ENCODE measurements around the gene DYNC2I2. TPM values are rescaled to one million over a fixed set of nuclear protein-coding genes. Genes with fewer than 3 reads are reported as not detected.
"Not testable (repeated sequence)": the region's sequence is repeated elsewhere in the genome, so short reads cannot be mapped to it uniquely, and the experiment has no call there.

The DYNC2I2 gene
- total and polyA plus RNA-seq, 2 experiments from 2014 or later: 39.9 to 78.7 TPM

DNA sequence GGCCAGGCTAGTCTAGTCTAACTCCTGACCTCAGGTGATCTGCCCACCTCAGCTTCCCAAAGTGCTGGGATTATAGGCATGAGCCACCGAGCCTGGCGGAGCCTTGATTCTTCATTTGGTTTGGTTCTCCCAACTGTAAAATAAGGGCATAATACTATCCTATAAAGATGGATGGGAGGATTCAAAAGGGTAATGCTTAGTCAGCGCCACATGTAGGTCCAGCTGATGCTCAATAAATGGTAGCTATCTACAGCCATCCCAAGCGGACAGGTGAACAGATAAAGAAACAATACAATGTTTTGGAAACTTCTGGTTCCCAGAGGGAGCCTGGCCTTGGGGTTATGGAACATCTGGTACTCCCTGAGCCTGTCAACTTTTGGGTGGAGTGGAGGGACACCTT, 18.7 kb upstream of the DYNC2I2 start:
- no peaks in the 10 kb centered on the region for H3K79me2 ChIP-seq
- H3K9me2 ChIP-seq (replicated peaks; ENCODE audit: insufficient read depth): no peaks in the 10 kb centered on the region
- no peak overlapping the region for H2AFZ ChIP-seq
- no peak overlapping the region for H3K4me3 ChIP-seq
- H4K20me1 ChIP-seq (ENCODE audit: insufficient read depth, poor library complexity, severe bottlenecking): no peaks in the 10 kb centered on the region
- 97% methylated on average over 4 of the region's 4 CpGs for WGBS (ENCODE audit: low lambda C conversion rate, missing lambda C conversion rate)
- TF ChIP-seq EZH2phosphoT487 (IDR thresholded peaks at IDR 0.05; ENCODE audit: low read depth, severe bottlenecking, unreplicated experiment) (no peak), EZH2 (IDR thresholded peaks at IDR 0.05; ENCODE audit: borderline replicate concordance) (no peak)
- TF ChIP-seq, protein P1, sequence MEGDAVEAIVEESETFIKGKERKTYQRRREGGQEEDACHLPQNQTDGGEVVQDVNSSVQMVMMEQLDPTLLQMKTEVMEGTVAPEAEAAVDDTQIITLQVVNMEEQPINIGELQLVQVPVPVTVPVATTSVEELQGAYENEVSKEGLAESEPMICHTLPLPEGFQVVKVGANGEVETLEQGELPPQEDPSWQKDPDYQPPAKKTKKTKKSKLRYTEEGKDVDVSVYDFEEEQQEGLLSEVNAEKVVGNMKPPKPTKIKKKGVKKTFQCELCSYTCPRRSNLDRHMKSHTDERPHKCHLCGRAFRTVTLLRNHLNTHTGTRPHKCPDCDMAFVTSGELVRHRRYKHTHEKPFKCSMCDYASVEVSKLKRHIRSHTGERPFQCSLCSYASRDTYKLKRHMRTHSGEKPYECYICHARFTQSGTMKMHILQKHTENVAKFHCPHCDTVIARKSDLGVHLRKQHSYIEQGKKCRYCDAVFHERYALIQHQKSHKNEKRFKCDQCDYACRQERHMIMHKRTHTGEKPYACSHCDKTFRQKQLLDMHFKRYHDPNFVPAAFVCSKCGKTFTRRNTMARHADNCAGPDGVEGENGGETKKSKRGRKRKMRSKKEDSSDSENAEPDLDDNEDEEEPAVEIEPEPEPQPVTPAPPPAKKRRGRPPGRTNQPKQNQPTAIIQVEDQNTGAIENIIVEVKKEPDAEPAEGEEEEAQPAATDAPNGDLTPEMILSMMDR (IDR thresholded peaks at IDR 0.05; ENCODE audit: poor library complexity): no peak
- DNase-seq (ENCODE audit: low spot score): no peak
- no peaks in the 10 kb centered on the region for H3K36me3 ChIP-seq (replicated peaks; ENCODE audit: insufficient read depth, low read depth)
- H3K27ac ChIP-seq: no peak overlapping the region
- no peak overlapping the region for H3K4me2 ChIP-seq
- no peaks in the 10 kb centered on the region for H3K9me3 ChIP-seq (ENCODE audit: low read depth)
- H3K4me1 ChIP-seq (ENCODE audit: insufficient read depth): no peaks in the 10 kb centered on the region
- no peaks in the 10 kb centered on the region for H3K27me3 ChIP-seq

DNA sequence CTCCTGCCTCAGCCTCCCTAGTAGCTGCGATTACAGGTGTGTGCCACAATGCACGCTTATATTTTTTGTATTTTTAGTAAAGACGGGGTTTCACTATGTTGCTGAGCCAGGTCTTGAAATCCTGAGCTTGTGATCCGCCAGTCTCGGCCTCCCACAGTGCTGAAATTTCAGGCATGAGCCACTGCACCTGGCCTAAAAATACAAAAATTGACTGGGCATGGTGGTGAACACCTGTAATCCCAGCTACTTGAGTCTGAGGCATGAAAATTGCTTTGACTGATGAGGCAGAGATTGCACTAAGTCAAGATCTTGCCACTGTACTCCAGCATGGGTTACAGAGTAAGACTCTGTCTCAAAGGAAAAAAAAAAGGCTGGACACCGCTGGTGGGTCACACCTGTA, 13.1 kb upstream of the DYNC2I2 start:
- Histone ChIP-seq H3K4me2 (no peak overlapping the region), H3K27ac (no peak overlapping the region), H4K20me1 (ENCODE audit: insufficient read depth, poor library complexity, severe bottlenecking) (no peaks in the 10 kb centered on the region), H3K79me2 (no peaks in the 10 kb centered on the region), H2AFZ (no peak overlapping the region), H3K36me3 (replicated peaks; ENCODE audit: insufficient read depth, low read depth) (no peaks in the 10 kb centered on the region), H3K27me3 (no peaks in the 10 kb centered on the region), H3K4me3 (no peak overlapping the region), H3K9me2 (replicated peaks; ENCODE audit: insufficient read depth) (no peaks in the 10 kb centered on the region), H3K9me3 (ENCODE audit: low read depth) (no peaks in the 10 kb centered on the region), H3K4me1 (ENCODE audit: insufficient read depth) (no peaks in the 10 kb centered on the region)
- TF ChIP-seq, protein P1 (IDR thresholded peaks at IDR 0.05; ENCODE audit: poor library complexity): no peak
- no peak for TF ChIP-seq EZH2 (IDR thresholded peaks at IDR 0.05; ENCODE audit: borderline replicate concordance)
- no peak for TF ChIP-seq EZH2phosphoT487 (IDR thresholded peaks at IDR 0.05; ENCODE audit: low read depth, severe bottlenecking, unreplicated experiment)
- no peak for DNase-seq (ENCODE audit: low spot score)
- 92% methylated on average over 6 of the region's 6 CpGs for WGBS (ENCODE audit: low lambda C conversion rate, missing lambda C conversion rate)

DNA sequence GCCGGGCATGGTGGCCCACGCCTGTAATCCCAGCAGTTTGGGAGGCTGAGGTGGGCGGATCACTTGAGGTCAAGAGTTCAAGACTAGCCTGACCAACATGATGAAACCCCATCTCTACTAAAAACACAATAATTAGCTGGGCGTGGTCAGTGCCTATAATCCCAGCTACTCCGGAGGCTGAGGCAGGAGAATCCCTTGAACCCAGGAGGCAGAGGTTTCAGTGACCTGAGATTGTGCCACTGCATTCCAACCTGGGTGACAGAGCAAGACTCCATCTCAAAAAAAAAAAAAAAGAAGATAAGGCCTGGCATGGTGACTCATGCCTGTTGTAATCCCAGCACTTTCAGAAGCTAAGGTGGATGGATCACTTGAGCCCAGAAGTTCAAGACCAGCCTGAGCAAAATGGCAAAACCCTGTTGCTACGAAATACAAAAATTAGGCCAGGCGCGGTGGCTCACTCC, 9.9 kb upstream of the DYNC2I2 start:
- H3K36me3 ChIP-seq (replicated peaks; ENCODE audit: insufficient read depth, low read depth); H3K27me3 ChIP-seq; H4K20me1 ChIP-seq (ENCODE audit: insufficient read depth, poor library complexity, severe bottlenecking); DNase-seq (ENCODE audit: low spot score); H3K27ac ChIP-seq; H3K4me2 ChIP-seq; H3K9me2 ChIP-seq (replicated peaks; ENCODE audit: insufficient read depth); H3K9me3 ChIP-seq (ENCODE audit: low read depth); H3K79me2 ChIP-seq; H3K4me3 ChIP-seq; H3K4me1 ChIP-seq (ENCODE audit: insufficient read depth); H2AFZ ChIP-seq: not testable (repeated sequence)
- 86% methylated on average over 8 of the region's 8 CpGs for WGBS (ENCODE audit: low lambda C conversion rate, missing lambda C conversion rate)

DNA sequence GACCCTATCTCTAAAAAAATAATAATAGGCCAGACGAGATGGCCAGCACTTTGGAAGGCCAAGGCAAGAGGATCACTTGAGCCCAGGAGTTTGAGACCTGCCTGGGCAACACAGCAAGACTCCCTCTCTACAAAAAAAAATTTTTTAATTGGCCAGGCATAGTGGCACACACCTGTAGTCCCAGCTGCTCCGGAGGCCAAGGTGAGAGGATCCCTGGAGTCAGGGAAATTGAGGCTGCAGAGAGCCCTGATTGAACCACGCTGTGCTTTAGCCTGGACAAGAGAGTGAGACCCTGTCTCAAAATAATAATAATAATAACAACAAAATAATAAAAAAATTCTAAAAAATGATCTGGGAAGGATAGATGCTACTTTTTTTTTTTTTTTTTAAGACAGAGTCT, 1.1 kb upstream of the DYNC2I2 start:
- H3K4me1 ChIP-seq (ENCODE audit: insufficient read depth): no peaks in the 10 kb centered on the region
- H3K4me2 ChIP-seq: no peak overlapping the region
- H3K79me2 ChIP-seq: peaks cover 14% of the 10 kb centered on the region
- H3K27ac ChIP-seq: peak overlapping the region; percentile 99
- DNase-seq (ENCODE audit: low spot score): no peak
- no peaks in the 10 kb centered on the region for H3K27me3 ChIP-seq
- no peaks in the 10 kb centered on the region for H3K9me3 ChIP-seq (ENCODE audit: low read depth)
- no peaks in the 10 kb centered on the region for H3K36me3 ChIP-seq (replicated peaks; ENCODE audit: insufficient read depth, low read depth)
- H2AFZ ChIP-seq: no peak overlapping the region
- 96% methylated on average over 3 of the region's 3 CpGs for WGBS (ENCODE audit: low lambda C conversion rate, missing lambda C conversion rate)
- no peaks in the 10 kb centered on the region for H3K9me2 ChIP-seq (replicated peaks; ENCODE audit: insufficient read depth)
- no peak overlapping the region for H3K4me3 ChIP-seq
- TF ChIP-seq EZH2 (IDR thresholded peaks at IDR 0.05; ENCODE audit: borderline replicate concordance) (no peak), EZH2phosphoT487 (IDR thresholded peaks at IDR 0.05; ENCODE audit: low read depth, severe bottlenecking, unreplicated experiment) (no peak)
- TF ChIP-seq, protein P1 (IDR thresholded peaks at IDR 0.05; ENCODE audit: poor library complexity): no peak
- no peaks in the 10 kb centered on the region for H4K20me1 ChIP-seq (ENCODE audit: insufficient read depth, poor library complexity, severe bottlenecking)
